ENCODE results near the gene SPATA9. TPM values are rescaled to one million over a fixed set of nuclear protein-coding genes. Genes with fewer than 3 reads are reported as not detected.

The SPATA9 gene
- total and polyA plus RNA-seq, 2 of the 8 experiments (the other 6 are each of a cell fraction or from before 2014, with no cell fraction given) = not detected

DNA sequence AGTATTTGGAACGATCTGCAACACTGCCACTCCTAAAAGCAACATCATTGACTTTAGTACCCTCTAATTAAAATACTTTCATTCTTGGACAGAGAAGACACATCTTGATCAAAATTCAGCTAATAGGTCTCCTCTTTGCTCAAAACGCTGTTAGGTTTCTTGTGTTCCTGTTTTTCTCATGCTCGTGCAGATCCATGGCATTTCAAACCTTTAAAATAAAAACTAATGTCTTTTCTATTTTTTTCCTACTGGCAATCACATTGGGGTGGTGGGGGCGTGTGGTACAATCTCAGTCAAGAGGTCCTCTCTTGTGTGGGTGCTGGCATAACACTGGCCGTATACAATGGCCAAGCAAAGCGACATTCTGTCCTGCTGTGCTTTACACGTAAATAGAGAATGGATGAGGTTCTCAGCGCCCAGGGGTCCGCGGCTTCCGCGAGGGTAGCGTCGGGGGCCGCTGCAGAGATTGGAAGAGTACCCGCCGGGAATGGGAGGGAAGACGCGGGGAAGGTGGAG, 63.2 kb downstream of the SPATA9 start (continued):
- no peak for TF ChIP-seq SUZ12 (IDR thresholded peaks at IDR 0.05; ENCODE audit: low read length)
- no peak for TF ChIP-seq HDAC6 (IDR thresholded peaks at IDR 0.05; ENCODE audit: low read depth, low read length)
- TF ChIP-seq SIN3A (conservative IDR thresholded peaks at IDR 0.05 in 1 of 2, IDR thresholded peaks at IDR 0.05 in 1 of 2; ENCODE audit: low read depth in 1 of 2, low read length in 2 of 2) = no peak
- no peak for TF ChIP-seq GTF2F1 (IDR thresholded peaks at IDR 0.05; ENCODE audit: borderline replicate concordance, low read depth, low read length)
- no peak for TF ChIP-seq MAX (IDR thresholded peaks at IDR 0.05)
- TF ChIP-seq MAFK (IDR thresholded peaks at IDR 0.05; ENCODE audit: low read depth, low read length) = no peak
